ENCODE results near the gene UBTD1. TPM values are rescaled to one million over a fixed set of nuclear protein-coding genes. Genes with fewer than 3 reads are reported as not detected.
A peak's percentile ranks its signal among the peaks of the same experiment; 100 is the strongest.

UBTD1 gene
- total RNA-seq, 2 donors from 2014 or later: 10.0 to 93.8 TPM

DNA sequence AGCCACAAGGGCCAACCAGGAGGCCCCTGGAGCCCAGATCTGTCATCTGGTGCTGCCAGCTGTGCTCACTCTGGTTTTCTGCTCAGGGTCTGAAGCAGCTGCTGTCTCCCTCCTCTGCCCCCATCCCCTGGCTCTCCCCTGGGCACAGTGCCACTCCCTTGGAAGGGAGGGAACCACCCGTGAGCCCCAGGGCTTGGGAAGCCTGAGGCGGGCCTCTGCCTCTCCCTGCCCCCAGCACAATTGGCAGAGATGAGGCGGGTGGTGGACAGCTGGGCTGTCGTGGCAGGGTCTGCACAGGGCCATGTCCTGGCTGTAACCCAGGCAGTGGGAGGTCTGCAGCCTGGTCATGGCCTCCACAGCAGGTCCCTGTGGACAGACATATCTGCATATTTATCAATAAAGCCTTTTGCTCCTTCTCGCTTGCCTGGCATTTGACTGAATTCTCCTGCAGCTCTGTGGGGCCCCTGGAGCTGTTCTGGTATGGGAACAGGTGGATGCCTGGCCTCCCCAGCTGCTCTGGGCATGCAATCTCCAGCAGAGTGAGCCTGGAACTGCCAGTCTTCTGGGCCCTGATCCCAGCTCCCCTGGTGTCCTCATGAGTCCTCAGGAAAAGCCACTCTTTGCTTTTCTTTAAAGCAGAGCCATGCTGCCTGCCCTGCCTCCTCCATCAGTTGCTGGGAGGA is 72.2 kb downstream of the UBTD1 start:
- no peaks in the 10 kb centered on the region for H3K36me3 ChIP-seq
- 54% methylated on average over 5 of the region's 5 CpGs for WGBS
- no peak overlapping the region for H3K4me3 ChIP-seq
- intact Hi-C loops (cut with DNase I): no loop called here
- no peak for DNase-seq (ENCODE audit: low spot score)
- no peaks in the 10 kb centered on the region for H3K9me3 ChIP-seq
- TF ChIP-seq POLR2A (IDR thresholded peaks at IDR 0.05) (no peak), POLR2AphosphoS5 (IDR thresholded peaks at IDR 0.05) (no peak)
- TF ChIP-seq, protein P1, sequence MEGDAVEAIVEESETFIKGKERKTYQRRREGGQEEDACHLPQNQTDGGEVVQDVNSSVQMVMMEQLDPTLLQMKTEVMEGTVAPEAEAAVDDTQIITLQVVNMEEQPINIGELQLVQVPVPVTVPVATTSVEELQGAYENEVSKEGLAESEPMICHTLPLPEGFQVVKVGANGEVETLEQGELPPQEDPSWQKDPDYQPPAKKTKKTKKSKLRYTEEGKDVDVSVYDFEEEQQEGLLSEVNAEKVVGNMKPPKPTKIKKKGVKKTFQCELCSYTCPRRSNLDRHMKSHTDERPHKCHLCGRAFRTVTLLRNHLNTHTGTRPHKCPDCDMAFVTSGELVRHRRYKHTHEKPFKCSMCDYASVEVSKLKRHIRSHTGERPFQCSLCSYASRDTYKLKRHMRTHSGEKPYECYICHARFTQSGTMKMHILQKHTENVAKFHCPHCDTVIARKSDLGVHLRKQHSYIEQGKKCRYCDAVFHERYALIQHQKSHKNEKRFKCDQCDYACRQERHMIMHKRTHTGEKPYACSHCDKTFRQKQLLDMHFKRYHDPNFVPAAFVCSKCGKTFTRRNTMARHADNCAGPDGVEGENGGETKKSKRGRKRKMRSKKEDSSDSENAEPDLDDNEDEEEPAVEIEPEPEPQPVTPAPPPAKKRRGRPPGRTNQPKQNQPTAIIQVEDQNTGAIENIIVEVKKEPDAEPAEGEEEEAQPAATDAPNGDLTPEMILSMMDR (IDR thresholded peaks at IDR 0.05): no peak
- H3K27me3 ChIP-seq (replicated peaks; ENCODE audit: insufficient read depth): no peaks in the 10 kb centered on the region
- H3K4me1 ChIP-seq (replicated peaks): no peaks in the 10 kb centered on the region
- no peak overlapping the region for H3K27ac ChIP-seq

- Histone ChIP-seq H3K4me3 (no peak overlapping the region), H3K36me3 (no peaks in the 10 kb centered on the region), H3K27ac (peak overlapping the region; percentile 50 to 55), H3K9me3 (no peaks in the 10 kb centered on the region), H3K4me1 (replicated peaks) (no peaks in the 10 kb centered on the region), H3K27me3 (replicated peaks; ENCODE audit: insufficient read depth) (no peaks in the 10 kb centered on the region)
- peak; percentile 64 for TF ChIP-seq POLR2AphosphoS5 (IDR thresholded peaks at IDR 0.05)
- TF ChIP-seq, protein P1 (IDR thresholded peaks at IDR 0.05): no peak
- DNase-seq (ENCODE audit: low spot score): peak; percentile 49
- intact Hi-C loops (cut with DNase I): loop anchor here (2.0 kb wide), 1 partner anchor 41 kb away; no protein-coding TSS in a partner anchor
- WGBS: 62% methylated on average over 3 of the region's 3 CpGs
These were observed 72.9 kb downstream of the UBTD1 start for GRCh38 chr10:97571622-97572021.

DNA sequence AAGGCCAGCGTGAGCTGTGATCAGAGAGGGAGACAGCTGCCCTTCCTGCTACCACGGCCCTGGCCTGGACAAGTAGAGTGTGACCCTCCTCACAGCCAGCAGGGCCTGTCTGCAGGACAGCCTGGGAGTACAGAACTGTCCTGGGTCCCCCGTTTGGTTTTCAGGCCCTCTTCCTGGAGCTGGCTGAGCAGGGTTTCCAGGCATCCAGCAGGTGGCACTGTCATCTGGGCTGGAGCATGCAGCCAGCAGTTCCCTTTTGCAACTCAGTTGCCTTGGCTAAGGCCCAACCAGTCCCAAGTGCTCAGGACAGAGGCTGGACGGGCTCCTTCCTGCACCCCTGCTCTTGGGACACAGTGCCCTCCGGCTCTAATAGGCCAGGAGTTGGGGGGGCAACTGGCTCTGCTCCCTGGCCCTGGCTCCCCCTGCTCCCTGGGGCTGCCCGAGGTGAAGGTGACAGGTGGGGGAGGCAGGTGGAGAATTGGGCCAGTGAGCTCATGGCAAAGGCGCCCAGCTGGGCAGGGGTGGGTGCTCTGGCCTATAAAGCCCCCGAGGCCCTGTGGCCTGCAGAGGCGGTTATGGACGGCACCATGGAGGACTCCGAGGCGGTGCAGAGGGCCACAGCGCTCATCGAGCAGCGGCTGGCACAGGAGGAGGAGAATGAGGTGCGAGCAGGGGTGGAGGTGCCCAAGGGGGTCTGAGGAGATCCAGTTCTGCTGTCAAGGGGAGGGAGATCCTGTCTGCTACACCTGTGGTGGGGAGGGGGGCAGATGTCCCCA is 73.7 kb downstream of the UBTD1 start, which contains the start of gene ANKRD2:
Gene ANKRD2 (plus strand): TSS at position 566 of the 776 bp plus-strand sequence. CDS start 10 bp downstream, at position 576.
- Histone ChIP-seq H3K36me3 (no peaks in the 10 kb centered on the region), H3K27ac (peak within 1 kb of the TSS; percentile 50 to 55), H3K27me3 (replicated peaks; ENCODE audit: insufficient read depth) (no peaks in the 10 kb centered on the region), H3K4me3 (no peak within 1 kb of the TSS), H3K9me3 (no peaks in the 10 kb centered on the region), H3K4me1 (replicated peaks) (no peaks in the 10 kb centered on the region)
- WGBS: 67% methylated on average over 16 of the region's 16 CpGs
- no peak for TF ChIP-seq POLR2A (IDR thresholded peaks at IDR 0.05)
- TF ChIP-seq POLR2AphosphoS5 (IDR thresholded peaks at IDR 0.05): peak; percentile 33
- TF ChIP-seq, protein P1 (IDR thresholded peaks at IDR 0.05): peak; percentile 47 to 90 (median 73)
- DNase-seq (ENCODE audit: low spot score): peak; percentile 74
- intact Hi-C loops (cut with DNase I): loop anchor here (2.0 kb wide), 1 partner anchor 40 kb away; no protein-coding TSS in a partner anchor

- H3K4me1 ChIP-seq (replicated peaks): no peaks in the 10 kb centered on the region
- H3K27me3 ChIP-seq (replicated peaks; ENCODE audit: insufficient read depth): no peaks in the 10 kb centered on the region
- no peak for DNase-seq (ENCODE audit: low spot score)
- H3K9me3 ChIP-seq: no peaks in the 10 kb centered on the region
- WGBS: 95% methylated on average over 2 of the region's 2 CpGs
- intact Hi-C loops (cut with DNase I): loop anchor here (2.0 kb wide), 1 partner anchor 40 kb away; no protein-coding TSS in a partner anchor
- TF ChIP-seq POLR2AphosphoS5 (IDR thresholded peaks at IDR 0.05) (no peak), POLR2A (IDR thresholded peaks at IDR 0.05) (no peak)
- TF ChIP-seq, protein P1 (IDR thresholded peaks at IDR 0.05): no peak
- H3K4me3 ChIP-seq: no peak overlapping the region
- no peaks in the 10 kb centered on the region for H3K36me3 ChIP-seq
- H3K27ac ChIP-seq: peak overlapping the region in 1 of 2 donors; percentile 55
These were observed 74.3 kb downstream of the UBTD1 start for GRCh38 chr10:97573021-97573420.
